HEK293T (cell line): ENCODE data around the gene POU2F3.

Experiments used
- BHLHE40 ChIP-seq: fragments of 450-650 bp; IDR thresholded peaks from 2 replicates; pipeline ENCODE4 v1.6.1; 2016; ENCODE audit warnings: mild to moderate bottlenecking, moderate library complexity, borderline replicate concordance
- FOXK2 ChIP-seq: fragments of 450-650 bp; IDR thresholded peaks from 2 replicates; pipeline ENCODE4 v1.6.1; 2016; ENCODE audit warnings: mild to moderate bottlenecking
- FOXM1 ChIP-seq: fragments of 450-650 bp; IDR thresholded peaks from 2 replicates; pipeline ENCODE4 v1.6.1; 2017; ENCODE audit warnings: mild to moderate bottlenecking, borderline replicate concordance
- NFRKB ChIP-seq: fragments of 450-650 bp; IDR thresholded peaks from 2 replicates; pipeline ENCODE4 v1.6.1; 2016; ENCODE audit warnings: mild to moderate bottlenecking, moderate library complexity
- SP1 ChIP-seq: fragments of 450-650 bp; IDR thresholded peaks from 2 replicates; pipeline ENCODE4 v1.6.1; 2017
- SUZ12 ChIP-seq: fragments of 450-650 bp; IDR thresholded peaks from 2 replicates; pipeline ENCODE4 v1.6.1; 2016; ENCODE audit warnings: mild to moderate bottlenecking
- TF ChIP-seq, protein P1 (sequence below): fragments of 450-650 bp; IDR thresholded peaks from 2 replicates; pipeline ENCODE4 v1.6.1; 2016

GRCh38 chr11:120302001-120302805, 62.3 kb downstream of the POU2F3 start:
- no peak for TF ChIP-seq BHLHE40
- no peak for TF ChIP-seq NFRKB
- TF ChIP-seq, protein P1, sequence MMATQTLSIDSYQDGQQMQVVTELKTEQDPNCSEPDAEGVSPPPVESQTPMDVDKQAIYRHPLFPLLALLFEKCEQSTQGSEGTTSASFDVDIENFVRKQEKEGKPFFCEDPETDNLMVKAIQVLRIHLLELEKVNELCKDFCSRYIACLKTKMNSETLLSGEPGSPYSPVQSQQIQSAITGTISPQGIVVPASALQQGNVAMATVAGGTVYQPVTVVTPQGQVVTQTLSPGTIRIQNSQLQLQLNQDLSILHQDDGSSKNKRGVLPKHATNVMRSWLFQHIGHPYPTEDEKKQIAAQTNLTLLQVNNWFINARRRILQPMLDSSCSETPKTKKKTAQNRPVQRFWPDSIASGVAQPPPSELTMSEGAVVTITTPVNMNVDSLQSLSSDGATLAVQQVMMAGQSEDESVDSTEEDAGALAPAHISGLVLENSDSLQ = no peak
- TF ChIP-seq FOXM1 = no peak
- no peak for TF ChIP-seq SUZ12
- no peak for TF ChIP-seq FOXK2
- no peak for TF ChIP-seq SP1
